K562 (cell line): ENCODE results near the gene CORT. TPM values are rescaled to one million over a fixed set of nuclear protein-coding genes. Genes with fewer than 3 reads are reported as not detected.

Source experiments
- HES1 ChIP-seq: fragments of 450-650 bp; IDR thresholded peaks from 2 replicates; pipeline ENCODE4 v1.6.1; 2016; ENCODE audit warnings: low read depth, mild to moderate bottlenecking, moderate library complexity
- ILK ChIP-seq: fragments of 450-650 bp; IDR thresholded peaks from 2 replicates; pipeline ENCODE4 v1.6.1; 2016; ENCODE audit warnings: missing genetic modification characterization, low read depth, mild to moderate bottlenecking, missing compliant biosample characterization, moderate library complexity, borderline replicate concordance
- KLF10 ChIP-seq: fragments of 250-450 bp; sonication (Bioruptor Pico); IDR thresholded peaks from 2 replicates; pipeline ENCODE4 v1.6.1; 2021; ENCODE audit warnings: matching md5 sums
- NFXL1 ChIP-seq: fragments of 450-650 bp; formaldehyde crosslinking; IDR thresholded peaks from 2 replicates; pipeline ENCODE4 v1.4.0; 2021; ENCODE audit warnings: mild to moderate bottlenecking
- NKRF ChIP-seq: fragments of 450-650 bp; IDR thresholded peaks from 2 replicates; pipeline ENCODE4 v1.6.1; 2016; ENCODE audit warnings: borderline replicate concordance
- NR2C2 ChIP-seq, 2 experiments: fragments of 200-800 bp in 1 of 2; sonication (Bioruptor generic) in 1 of 2; sonication (generic) in 1 of 2; formaldehyde crosslinking in 1 of 2; IDR thresholded peaks; 2 replicates each; pipeline versions ENCODE4 v1.6.1 to v1.8.0; 2016 to 2022; ENCODE audit warnings: mild to moderate bottlenecking in 1 of 2, missing compliant biosample characterization in 1 of 2, missing genetic modification characterization in 1 of 2, missing genetic modification reagents in 1 of 2
- POLR3G ChIP-seq: IDR thresholded peaks from 2 replicates; pipeline ENCODE4 v1.6.1; 2011; ENCODE audit not compliant: insufficient read length, insufficient replicate concordance; ENCODE audit errors: extremely low read depth
- RBM14 ChIP-seq: fragments of 200-400 bp; formaldehyde crosslinking; IDR thresholded peaks from 2 replicates; pipeline ENCODE4 v1.6.1; 2018; ENCODE audit warnings: low read depth, mild to moderate bottlenecking, low read length, moderate library complexity, borderline replicate concordance; ENCODE audit not compliant: insufficient read depth
- SAFB2 ChIP-seq: fragments of 200-400 bp; formaldehyde crosslinking; IDR thresholded peaks from 2 replicates; pipeline ENCODE4 v1.6.1; 2018; ENCODE audit warnings: borderline replicate concordance, low read length, low read depth, moderate library complexity; ENCODE audit not compliant: severe bottlenecking
- TCF3 ChIP-seq: sonication (generic); formaldehyde crosslinking; IDR thresholded peaks from 2 replicates; pipeline ENCODE4 v1.4.0; 2020; ENCODE audit warnings: mild to moderate bottlenecking, missing genetic modification reagents
- ZBTB1 ChIP-seq: sonication (generic); formaldehyde crosslinking; IDR thresholded peaks from 2 replicates; pipeline ENCODE4 v1.8.1; 2023; ENCODE audit warnings: missing genetic modification reagents, low read depth, mild to moderate bottlenecking, borderline replicate concordance
- ZBTB26 ChIP-seq: fragments of 450-650 bp; formaldehyde crosslinking; IDR thresholded peaks from 2 replicates; pipeline ENCODE4 v1.4.0; 2022; ENCODE audit warnings: missing genetic modification characterization
- ZNF124 ChIP-seq: sonication (generic); formaldehyde crosslinking; IDR thresholded peaks from 2 replicates; pipeline ENCODE4 v1.8.1; 2022; ENCODE audit warnings: missing genetic modification reagents
- ZNF174 ChIP-seq: fragments of 250-450 bp; sonication (Bioruptor Pico); IDR thresholded peaks from 2 replicates; pipeline ENCODE4 v1.4.0; 2020; ENCODE audit warnings: mild to moderate bottlenecking
- ZNF609 ChIP-seq: sonication (generic); formaldehyde crosslinking; IDR thresholded peaks from 2 replicates; pipeline ENCODE4 v1.8.1; 2023; ENCODE audit warnings: missing genetic modification reagents, mild to moderate bottlenecking, borderline replicate concordance
- polyA plus RNA-seq, 8 experiments: library from polyadenylated mRNA; depleted of rRNA in 4 of 8; stranded (reverse) in 5 of 8; unstranded in 3 of 8; fragments of >200 nt; fragmentation: Nextera tagmentation in 2 of 8; fragmentation: Illumina TruSeq in 1 of 8; extraction: Ambion mirVana in 2 of 8; extraction: Trizol in 1 of 8; gene quantifications; 2 replicates each; pipeline versions ENCODE4 v1.2.1 to v1.2.3, GENCODE V29; 2011 to 2014; ENCODE audit warnings: inconsistent platforms in 1 of 8, missing spikeins in 1 of 8
- total RNA-seq, 7 experiments: library from RNA; depleted of rRNA in 6 of 7; stranded (reverse); fragments of >200 nt in 6 of 7; fragmentation: Illumina TruSeq in 2 of 7; extraction: Trizol in 2 of 7; gene quantifications; 2 replicates each; pipeline versions ENCODE4 v1.2.1 to v1.2.3, GENCODE V29; 2011 to 2021; ENCODE audit warnings: low replicate concordance in 1 of 7

CORT gene
- total and polyA plus RNA-seq, 9 of the 15 experiments (the other 6 are each of a cell fraction or from before 2014, with no cell fraction given) = 0.08 to 0.54 (median 0.13) TPM; not detected in 5

GRCh38 chr1:10474613-10475507 lies 25.0 kb downstream of the CORT start, which contains the start of gene PEX14 (continued):
- TF ChIP-seq ZNF609 (CRISPR knock-in tag) (no peak), SAFB2 (no peak), ZNF124 (CRISPR knock-in tag) (no peak), ZNF174 (CRISPR knock-in tag) (no peak), HES1 (no peak), NKRF (peak; percentile 51; the same call in 1 of the 2 replicates), TCF3 (CRISPR knock-in tag) (no peak; the same call in 1 of the 2 replicates), KLF10 (CRISPR knock-in tag) (no peak), NFXL1 (CRISPR knock-in tag) (no peak), ILK (tag) (no peak), NR2C2 (CRISPR knock-in tag; IDR thresholded peaks at IDR 0.05) (no peak; the same call in 1 of the 2 replicates), NR2C2 (tag; IDR thresholded peaks at IDR 0.05) (peak; percentile 93), ZBTB1 (no peak), ZBTB26 (CRISPR knock-in tag) (peak; percentile 80; the same call in 1 of the 2 replicates), POLR3G (no peak), RBM14 (no peak)
